ENCODE data around the gene PRSS56.

Gene PRSS56

GRCh38 chr2:232519581-232520438 lies at the start of gene PRSS56:
Gene PRSS56 (plus strand): TSS chr2:232520388. CDS start chr2:232520599, 211 bp downstream.
- DNase-seq, result no peak

DNA sequence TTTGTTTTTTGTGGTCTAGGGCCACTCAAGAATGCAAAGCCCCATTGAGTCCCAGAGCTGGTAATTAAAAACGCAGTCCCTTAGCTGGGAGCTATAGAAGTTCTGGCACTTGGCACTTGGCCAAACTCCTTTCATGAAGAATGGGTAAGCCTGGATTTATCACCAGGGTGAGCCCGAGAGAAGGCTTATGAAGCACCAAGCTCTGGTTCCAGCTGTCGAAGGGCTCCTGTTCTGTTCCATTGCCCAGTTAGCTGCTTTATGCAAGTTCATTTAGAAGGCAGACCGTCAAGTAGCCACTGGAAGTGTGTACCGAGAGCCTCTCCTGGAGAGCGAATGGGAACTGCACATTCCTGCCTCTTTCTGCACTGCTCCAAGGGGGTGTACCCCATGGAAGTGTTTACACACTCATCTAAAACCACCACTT lies 46.7 kb upstream of the PRSS56 start:
- no peak for DNase-seq

DNA sequence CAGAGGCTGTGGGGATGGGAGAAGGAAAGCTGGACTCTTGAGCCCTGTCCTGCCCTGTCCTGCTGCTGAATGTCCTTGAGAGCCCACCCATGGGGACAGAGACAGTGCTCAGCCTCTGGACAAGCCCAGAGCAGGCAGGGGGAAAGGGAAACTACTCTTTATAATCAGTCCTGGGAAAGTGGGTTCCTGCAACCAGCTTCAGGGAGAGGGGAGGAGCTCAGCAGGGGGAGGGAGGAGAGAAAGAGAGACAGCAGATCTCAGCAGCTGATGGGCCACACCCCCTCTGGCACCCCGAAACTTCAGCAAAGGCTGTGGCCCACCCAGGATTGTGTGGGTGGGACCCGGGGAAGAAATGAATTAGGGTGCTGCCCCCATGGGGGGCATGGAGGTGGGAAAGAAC lies 44.1 kb upstream of the PRSS56 start:
- DNase-seq, result no peak

- DNase-seq, result no peak
Observed at GRCh38 chr2:232476791-232477190, 43.4 kb upstream of the PRSS56 start.

DNA sequence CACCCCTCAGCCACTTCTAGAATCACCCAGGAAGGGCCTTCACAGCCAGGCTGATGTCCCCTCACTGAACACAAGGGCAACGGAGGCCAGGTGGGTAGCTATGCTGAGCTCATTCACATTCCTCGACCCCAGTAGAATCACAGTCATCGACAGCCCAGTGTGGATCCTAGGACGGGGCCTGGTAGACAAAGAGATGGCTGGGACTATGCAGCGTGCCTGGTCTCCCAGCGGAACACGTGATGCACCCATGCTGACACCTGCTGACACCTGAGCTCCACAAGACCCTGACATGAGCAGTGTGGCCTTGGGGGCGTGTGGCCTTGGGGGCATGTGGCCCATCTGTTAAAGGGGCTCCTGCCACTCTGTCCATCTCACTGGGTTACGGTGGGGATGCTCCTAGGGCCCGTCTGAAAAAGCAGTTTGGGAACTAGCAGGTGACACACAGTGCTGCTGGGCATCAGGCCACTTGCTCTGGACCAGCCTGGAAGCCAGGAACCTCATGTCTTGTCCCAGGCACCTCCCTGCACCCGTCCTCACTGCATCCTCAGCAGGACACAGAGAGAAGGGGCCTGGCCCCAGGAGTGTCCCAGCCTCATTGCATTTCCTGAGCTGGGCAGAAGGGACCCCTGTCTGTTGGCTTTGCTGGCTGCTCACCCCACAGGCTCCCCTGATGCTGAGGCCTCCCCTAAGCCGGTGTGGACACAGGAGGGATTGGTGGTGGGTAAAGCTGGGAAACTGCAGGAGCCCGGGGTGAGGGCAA lies 42.3 kb upstream of the PRSS56 start:
- DNase-seq, result no peak

DNA sequence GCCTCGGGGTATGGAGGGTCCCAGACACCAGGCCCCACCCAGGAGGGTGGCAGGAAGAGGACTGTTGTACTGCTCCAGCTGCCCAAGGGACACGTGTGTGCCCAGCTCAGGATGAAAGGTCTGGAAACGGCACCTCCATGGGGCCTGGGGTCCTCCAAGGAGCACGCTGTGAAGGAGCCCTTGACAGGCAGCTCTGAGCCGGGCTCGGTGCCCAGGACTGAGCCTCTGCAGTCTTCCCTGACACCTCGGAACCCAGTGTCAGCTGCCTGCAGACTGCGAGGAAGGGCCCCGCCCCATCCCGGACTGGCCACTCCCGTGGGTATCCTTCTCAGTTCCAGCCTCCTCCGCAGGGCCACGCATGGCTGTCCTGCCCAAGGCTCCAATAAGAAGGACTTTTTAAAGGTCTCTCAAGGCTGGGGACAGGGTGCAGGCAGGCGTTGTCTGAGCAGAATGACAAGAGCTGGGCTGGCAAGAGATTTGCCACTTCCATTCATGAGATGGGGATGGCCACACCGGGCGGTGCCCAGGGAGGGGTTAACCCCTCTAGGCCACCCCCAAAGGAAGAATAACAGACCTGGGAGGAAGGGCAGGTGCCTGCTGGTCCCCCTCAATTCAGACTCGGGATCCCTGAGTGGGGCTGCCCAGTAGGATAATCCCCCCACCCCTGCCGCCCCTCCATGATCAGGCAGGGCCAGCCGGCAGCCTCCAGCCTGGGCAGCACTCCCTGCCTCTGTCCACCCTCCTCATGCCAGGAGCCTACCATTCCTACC lies 41.4 kb upstream of the PRSS56 start:
- DNase-seq, result no peak

- DNase-seq, result no peak
Observed at GRCh38 chr2:232479341-232480200, 40.6 kb upstream of the PRSS56 start.

DNA sequence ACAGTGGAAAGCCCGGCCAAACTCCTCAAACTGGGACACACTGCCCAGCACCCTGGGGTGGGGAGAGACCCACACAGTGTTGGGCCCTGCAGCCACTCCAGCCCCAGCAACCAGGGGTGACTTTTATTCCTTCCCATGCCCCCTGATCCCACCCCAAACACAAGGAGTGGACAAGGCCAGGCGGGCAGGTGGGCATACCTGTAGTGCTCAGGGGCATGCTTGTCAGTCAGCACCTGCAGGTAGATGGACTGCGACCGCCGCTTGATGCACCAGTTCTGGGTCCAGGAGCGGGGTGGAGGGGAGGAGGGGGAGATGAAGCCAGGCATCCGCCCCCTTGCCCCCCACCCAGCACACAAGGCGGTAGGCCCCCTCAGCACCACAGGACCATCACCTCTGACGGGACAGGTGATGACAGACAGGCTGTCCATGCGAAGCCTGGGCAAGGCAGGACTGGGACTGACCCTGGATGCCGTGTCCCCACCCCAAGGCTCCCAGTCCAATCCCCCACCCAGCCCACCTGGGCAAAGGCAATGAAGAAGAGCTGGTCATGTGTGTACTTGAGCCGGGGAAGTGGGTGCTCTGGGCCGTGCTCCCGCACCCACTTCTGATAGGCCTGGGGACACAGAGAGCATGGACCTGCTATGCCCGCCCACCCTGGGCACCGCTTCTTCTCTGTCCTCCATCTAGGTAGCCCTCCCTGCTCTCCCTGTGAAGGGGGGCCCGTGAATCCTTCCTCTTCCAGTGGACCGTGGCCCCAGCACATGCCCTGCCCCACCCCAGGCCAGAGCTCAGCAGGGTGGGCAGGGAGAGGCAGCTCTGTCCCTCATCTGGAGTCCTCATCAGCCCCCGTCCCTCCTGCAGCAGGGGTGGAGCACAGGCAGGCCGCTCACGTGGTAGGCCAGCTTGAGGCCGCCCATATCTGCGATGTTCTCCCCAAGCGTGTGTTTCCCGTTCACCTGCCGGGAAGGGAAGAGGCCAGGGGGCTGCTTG lies 39.7 kb upstream of the PRSS56 start:
- no peak for DNase-seq

DNA sequence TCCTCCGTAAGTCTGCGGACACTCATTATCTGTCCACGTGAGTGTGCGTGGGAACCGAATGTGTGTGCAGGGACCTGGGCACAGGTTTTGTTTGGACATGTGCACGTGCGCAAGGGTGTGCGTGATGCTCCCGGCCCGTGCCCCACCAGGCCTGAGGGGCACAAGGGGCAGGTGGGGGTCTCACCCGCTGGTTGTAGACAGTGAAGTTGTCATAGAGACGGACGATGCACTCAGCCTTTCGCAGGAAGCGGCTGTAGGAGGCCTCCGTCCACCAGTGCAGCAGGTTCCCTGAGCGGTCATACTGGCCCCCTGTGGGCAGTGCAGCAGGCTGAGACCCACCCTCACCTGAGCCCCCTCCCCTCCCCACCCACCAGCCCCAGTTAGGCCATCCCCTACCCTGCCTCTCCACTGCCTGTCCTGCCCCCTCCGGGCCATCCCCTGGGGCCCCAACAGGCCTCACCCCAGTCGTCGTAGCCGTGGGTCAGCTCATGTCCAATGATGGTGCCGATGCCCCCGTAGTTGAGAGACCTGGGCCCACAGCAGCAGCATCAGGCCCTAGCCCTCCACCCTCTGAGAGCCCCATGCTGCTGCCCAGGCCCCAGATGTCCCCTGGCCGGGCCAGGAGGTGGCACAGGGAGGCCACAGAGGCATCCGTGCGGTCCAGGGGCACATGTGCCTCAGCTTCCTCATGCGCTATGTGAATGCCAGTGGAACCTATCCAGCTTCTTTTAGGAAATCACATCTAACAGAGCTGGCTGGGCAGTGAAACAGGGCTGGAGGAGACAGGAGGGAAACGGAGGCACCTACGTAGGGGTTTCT lies 38.7 kb upstream of the PRSS56 start:
- no peak for DNase-seq

DNA sequence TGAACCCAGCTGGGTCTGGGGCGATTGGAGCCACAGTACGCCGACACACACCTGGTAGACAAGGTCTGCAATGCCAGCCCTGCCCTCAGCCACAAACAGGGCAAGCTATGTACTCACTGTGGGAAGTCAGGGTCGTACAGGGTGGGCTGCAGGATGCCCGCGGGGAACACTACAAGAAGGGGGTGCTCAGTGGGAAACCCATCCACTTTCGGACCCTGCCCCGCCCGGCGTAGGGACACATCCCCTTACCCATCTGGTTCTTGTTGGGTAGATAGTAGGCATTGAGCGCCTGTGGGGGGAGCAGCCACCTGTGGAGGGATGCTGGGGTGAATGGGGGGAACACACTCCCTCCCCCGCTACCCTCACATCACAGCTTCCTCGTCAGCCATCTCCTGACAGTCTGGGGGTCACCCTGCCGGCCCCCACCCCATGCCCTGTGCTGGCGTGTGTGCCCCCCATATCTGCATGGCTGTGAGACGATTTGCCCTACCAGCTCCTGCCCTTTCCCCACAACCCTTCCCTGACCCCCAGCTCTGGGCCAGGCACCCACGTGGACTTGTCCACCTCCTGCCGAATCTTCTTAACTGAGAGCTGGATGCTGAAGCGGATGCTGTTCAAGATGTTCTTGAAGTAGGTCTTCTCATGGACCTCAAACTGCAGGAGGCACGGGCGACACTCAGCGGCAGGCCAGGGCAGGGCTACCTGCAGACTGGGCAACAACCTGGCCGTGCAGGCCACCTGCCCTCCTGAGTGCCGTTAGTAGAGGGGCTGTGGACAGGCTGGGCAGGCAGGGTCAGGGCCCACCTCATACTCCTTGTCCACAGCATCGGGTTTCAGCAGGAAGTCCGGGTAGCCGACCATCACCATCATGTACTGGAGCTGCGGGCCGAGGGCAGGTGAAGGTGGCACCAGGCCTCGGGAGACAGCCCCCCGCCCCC lies 37.6 kb upstream of the PRSS56 start:
- DNase-seq, result no peak

DNA sequence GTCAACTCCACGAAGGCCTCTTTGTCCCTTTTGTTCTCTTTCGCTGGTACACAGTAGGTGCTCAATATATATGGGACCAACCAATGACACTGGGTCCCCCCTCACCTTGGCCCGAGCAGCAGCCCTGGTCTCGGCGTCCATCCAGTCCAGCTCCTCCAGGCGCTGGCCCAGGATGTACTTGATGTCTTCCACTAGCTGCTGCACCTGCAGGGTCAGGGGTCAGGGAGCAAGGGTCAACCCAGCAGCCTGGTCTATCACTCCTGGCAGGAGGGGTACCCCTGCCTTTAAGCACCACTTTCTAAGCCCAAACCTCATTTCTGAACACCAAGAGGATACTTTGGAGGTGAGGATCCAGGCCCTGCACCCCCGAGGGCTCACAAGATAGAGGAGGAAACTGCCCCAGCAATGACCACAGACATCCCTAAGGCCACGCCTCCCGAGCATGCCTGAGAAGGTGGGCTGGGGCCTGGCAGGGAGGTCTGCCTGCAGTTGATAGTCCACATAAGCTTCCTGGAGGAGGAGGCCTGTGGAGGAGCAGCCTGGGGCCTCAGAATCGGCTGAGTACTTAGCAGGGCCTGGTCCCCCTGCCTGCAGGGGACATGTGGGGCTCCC lies 36.8 kb upstream of the PRSS56 start:
- DNase-seq, result no peak

GRCh38 chr2:232483923-232484627 lies 36.1 kb upstream of the PRSS56 start:
- DNase-seq, result no peak

- DNase-seq, result no peak
Observed at GRCh38 chr2:232484628-232485347, 35.4 kb upstream of the PRSS56 start.

DNA sequence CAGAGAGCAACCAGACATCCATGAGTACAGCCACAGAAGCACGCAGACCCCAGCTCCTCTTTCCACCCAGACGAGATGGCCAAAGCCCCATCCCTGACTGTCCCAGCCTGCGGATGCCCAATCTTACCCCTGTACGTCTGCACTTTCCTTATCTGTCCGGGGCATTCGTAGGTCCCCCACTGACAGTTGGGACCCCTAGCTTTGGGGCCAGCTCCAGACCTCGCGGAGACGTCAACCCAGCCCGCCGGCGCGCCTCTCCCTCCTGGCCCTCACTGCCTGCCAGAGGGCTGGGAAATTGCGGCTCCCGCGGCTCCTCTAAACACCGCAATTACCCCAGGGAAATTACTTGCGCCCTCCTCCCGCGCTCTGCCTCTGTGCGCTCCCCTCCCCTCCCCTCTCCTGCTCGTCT lies 34.8 kb upstream of the PRSS56 start:
- DNase-seq, result no peak

DNA sequence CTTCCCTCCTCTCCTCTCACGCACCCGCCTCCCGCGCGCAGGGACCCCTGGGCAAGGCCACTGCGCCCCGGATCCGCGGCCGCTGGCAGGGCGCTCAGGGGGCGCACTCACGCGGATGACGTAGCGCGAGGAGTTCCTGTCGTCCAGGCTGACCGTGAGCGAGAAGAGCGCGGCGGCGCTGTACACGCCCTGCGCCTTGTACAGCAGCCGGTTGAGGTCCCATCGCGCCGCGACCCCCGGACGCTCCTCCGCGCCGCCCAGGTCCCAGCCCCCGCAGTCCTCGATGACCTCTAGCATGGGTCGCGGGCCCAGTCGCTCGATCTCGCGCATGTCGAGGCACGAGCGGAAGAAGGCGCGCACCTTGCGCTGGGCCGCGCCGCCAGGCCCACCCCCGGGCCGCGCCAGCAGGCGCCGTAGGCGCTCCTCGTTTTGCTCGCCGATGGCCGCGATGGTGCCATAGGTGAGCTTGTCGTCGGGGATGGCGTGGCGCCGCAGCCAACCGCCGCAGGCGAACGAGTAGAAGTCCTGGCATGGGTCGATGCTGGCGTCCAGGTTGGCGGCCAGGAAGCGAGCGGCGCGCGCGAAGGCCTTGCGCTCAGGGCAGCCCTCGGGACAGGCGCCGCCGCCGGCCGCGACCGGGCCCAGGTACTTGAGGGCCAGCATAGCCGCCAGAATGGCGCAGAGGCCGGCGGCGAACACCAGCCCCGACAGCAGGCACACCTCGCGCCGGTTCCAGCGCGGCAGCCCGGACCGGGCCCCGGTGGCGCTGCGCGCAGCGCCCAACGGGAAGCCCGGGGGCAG lies 34.2 kb upstream of the PRSS56 start:
- no peak for DNase-seq

All from activated CD4-positive, CD25-positive, alpha-beta regulatory T cell (primary cell).